NCI-H2107 (cell line): ENCODE data around the gene TSKU.

Source experiments
- DNase-seq: peaks from one replicate; lab custom pipeline; 2025; lab: John Stamatoyannopoulos, UW

The TSKU gene

GRCh38 chr11:76783294-76783895 lies at the start of gene TSKU:
Gene TSKU, plus strand, starts transcription at chr11:76783356. Its CDS starts 12,261 bp downstream, at chr11:76795617.
- DNase-seq, result no peak

- DNase-seq, result peak; percentile 85
These were observed 49.2 kb upstream of the TSKU start for GRCh38 chr11:76733906-76734305.

GRCh38 chr11:76734456-76735420 lies 48.4 kb upstream of the TSKU start:
- no peak for DNase-seq

GRCh38 chr11:76735841-76736240 lies 47.3 kb upstream of the TSKU start:
- DNase-seq, result no peak

- no peak for DNase-seq
These were observed 46.9 kb upstream of the TSKU start for GRCh38 chr11:76736266-76736665.

- no peak for DNase-seq
These were observed 46.2 kb upstream of the TSKU start for GRCh38 chr11:76736773-76737495.

GRCh38 chr11:76738618-76739240 lies 44.4 kb upstream of the TSKU start:
- DNase-seq, result no peak

GRCh38 chr11:76739798-76740197 lies 43.4 kb upstream of the TSKU start:
- DNase-seq, result no peak

- DNase-seq, result no peak
These were observed 42.4 kb upstream of the TSKU start for GRCh38 chr11:76740772-76741171.

- DNase-seq, result no peak
These were observed 40.3 kb upstream of the TSKU start for GRCh38 chr11:76742902-76743301.

GRCh38 chr11:76744186-76745043 lies 38.7 kb upstream of the TSKU start:
- DNase-seq, result no peak

- no peak for DNase-seq
These were observed 38.1 kb upstream of the TSKU start for GRCh38 chr11:76745044-76745376.

- DNase-seq, result no peak
These were observed 37.5 kb upstream of the TSKU start for GRCh38 chr11:76745561-76746207.

- no peak for DNase-seq
These were observed 35.8 kb upstream of the TSKU start for GRCh38 chr11:76747153-76747914.

- no peak for DNase-seq
These were observed 35.0 kb upstream of the TSKU start for GRCh38 chr11:76747915-76748860.

GRCh38 chr11:76748948-76749347 lies 34.2 kb upstream of the TSKU start:
- no peak for DNase-seq

- no peak for DNase-seq
These were observed 33.1 kb upstream of the TSKU start for GRCh38 chr11:76750067-76750466.

- no peak for DNase-seq
These were observed 32.4 kb upstream of the TSKU start for GRCh38 chr11:76750746-76751145.
